ENCODE data around the gene LAMB4. TPM values are rescaled to one million over a fixed set of nuclear protein-coding genes. Genes with fewer than 3 reads are reported as not detected.

The LAMB4 gene
- total and polyA plus RNA-seq, 2 donors (not counting 1 experiment from before 2014, with no cell fraction given), result not detected

GRCh38 chr7:108077709-108078108 is 52.5 kb downstream of the LAMB4 start:
- no peak for ATAC-seq (ENCODE audit: low read depth)
- no peak overlapping the region for H3K27ac ChIP-seq (ENCODE audit: low read length in 2 of 2)
- POLR2A ChIA-PET, result no interaction called here

GRCh38 chr7:108076156-108076555 is 54.0 kb downstream of the LAMB4 start:
- no peaks in the 10 kb centered on the region for H3K4me1 ChIP-seq (ENCODE audit: control insufficient read depth in 2 of 2, insufficient read depth in 2 of 2, low read length in 2 of 2)
- no peak overlapping the region for H3K4me3 Mint-ChIP-seq
- peaks cover 0 to 5% (median 0%) of the 10 kb centered on the region in 3 donors for H3K9me3 ChIP-seq (ENCODE audit: control extremely low read depth in 1 of 3, control insufficient read depth in 2 of 3, insufficient read depth in 1 of 3, low read length in 2 of 3)
- H3K79me2 ChIP-seq (ENCODE audit: control insufficient read depth, insufficient read depth, low read length), result no peaks in the 10 kb centered on the region
- POLR2A ChIA-PET, result no interaction called here
- ATAC-seq (ENCODE audit: low read depth), result no peak
- no peak for TF ChIP-seq EZH2 (IDR thresholded peaks at IDR 0.05; ENCODE audit: borderline replicate concordance, insufficient read depth, low read depth, low read length, poor library complexity, severe bottlenecking)
- no peak for TF ChIP-seq CTCF (IDR thresholded peaks at IDR 0.05)
- no peak overlapping the region for H3K27ac Mint-ChIP-seq
- H3K9me3 Mint-ChIP-seq (ENCODE audit: insufficient read depth), result no peaks in the 10 kb centered on the region
- H3K27me3 Mint-ChIP-seq, result peaks cover 9% of the 10 kb centered on the region
- H2AFZ ChIP-seq (ENCODE audit: insufficient read depth, low read depth, low read length, poor library complexity, severe bottlenecking), result no peak overlapping the region
- no peak overlapping the region for H3K27ac ChIP-seq (ENCODE audit: low read length in 2 of 2)
- DNase-seq, result no peak
- no peak overlapping the region for H3K4me3 ChIP-seq (ENCODE audit: control extremely low read depth in 1 of 5, extremely low read depth in 1 of 5, insufficient read depth in 1 of 5, low read depth in 2 of 5, low read length in 4 of 5)
- CTCF ChIA-PET, result no interaction called here
- intact Hi-C loops (cut with micrococcal nuclease), result no loop called here
- no peak overlapping the region for H3K4me2 ChIP-seq (replicated peaks; ENCODE audit: low read depth, low read length, poor library complexity, severe bottlenecking)
- H3K36me3 ChIP-seq (replicated peaks in 1 of 2; ENCODE audit: control extremely low read depth in 1 of 2, control insufficient read depth in 1 of 2, extremely low read depth in 1 of 2, insufficient read depth in 2 of 2, low read length in 1 of 2), result no peaks in the 10 kb centered on the region
- H3K4me1 Mint-ChIP-seq, result no peaks in the 10 kb centered on the region
- H3K27me3 ChIP-seq (replicated peaks in 1 of 4; ENCODE audit: control extremely low read depth in 1 of 4, control insufficient read depth in 3 of 4, insufficient read depth in 4 of 4, low read length in 3 of 4), result no peaks in the 10 kb centered on the region
- H4K20me1 ChIP-seq (ENCODE audit: control insufficient read depth, insufficient read depth, low read length, poor library complexity, severe bottlenecking), result no peaks in the 10 kb centered on the region
- H3K9ac ChIP-seq (ENCODE audit: low read length), result no peak overlapping the region

More at GRCh38 chr7:108077709-108078108, 52.5 kb downstream of the LAMB4 start:
- no peaks in the 10 kb centered on the region for H3K4me1 Mint-ChIP-seq
- H3K36me3 ChIP-seq (replicated peaks in 1 of 2; ENCODE audit: control extremely low read depth in 1 of 2, control insufficient read depth in 1 of 2, extremely low read depth in 1 of 2, insufficient read depth in 2 of 2, low read length in 1 of 2), result no peaks in the 10 kb centered on the region
- intact Hi-C loops (cut with micrococcal nuclease), result no loop called here
- CTCF ChIA-PET, result no interaction called here
- TF ChIP-seq CTCF (IDR thresholded peaks at IDR 0.05), result no peak
- peaks cover 4% of the 10 kb centered on the region for H3K27me3 Mint-ChIP-seq
- H3K9me3 Mint-ChIP-seq (ENCODE audit: insufficient read depth), result peaks cover 5% of the 10 kb centered on the region
- H2AFZ ChIP-seq (ENCODE audit: insufficient read depth, low read depth, low read length, poor library complexity, severe bottlenecking), result no peak overlapping the region
- no peaks in the 10 kb centered on the region for H3K4me1 ChIP-seq (ENCODE audit: control insufficient read depth in 2 of 2, insufficient read depth in 2 of 2, low read length in 2 of 2)
- no peak for DNase-seq
- H3K79me2 ChIP-seq (ENCODE audit: control insufficient read depth, insufficient read depth, low read length), result no peaks in the 10 kb centered on the region
- H3K27me3 ChIP-seq (replicated peaks in 1 of 4; ENCODE audit: control extremely low read depth in 1 of 4, control insufficient read depth in 3 of 4, insufficient read depth in 4 of 4, low read length in 3 of 4), result no peaks in the 10 kb centered on the region
- peaks cover 0 to 6% (median 0%) of the 10 kb centered on the region in 3 donors for H3K9me3 ChIP-seq (ENCODE audit: control extremely low read depth in 1 of 3, control insufficient read depth in 2 of 3, insufficient read depth in 1 of 3, low read length in 2 of 3)
- H3K4me3 Mint-ChIP-seq, result no peak overlapping the region
- H4K20me1 ChIP-seq (ENCODE audit: control insufficient read depth, insufficient read depth, low read length, poor library complexity, severe bottlenecking), result no peaks in the 10 kb centered on the region
- H3K4me2 ChIP-seq (replicated peaks; ENCODE audit: low read depth, low read length, poor library complexity, severe bottlenecking), result no peak overlapping the region
- no peak overlapping the region for H3K4me3 ChIP-seq (ENCODE audit: control extremely low read depth in 1 of 5, extremely low read depth in 1 of 5, insufficient read depth in 1 of 5, low read depth in 2 of 5, low read length in 4 of 5)
- WGBS (ENCODE audit: insufficient coverage), result no CpG with 5 or more reads among the region's 3 CpGs
- no peak overlapping the region for H3K27ac Mint-ChIP-seq
- H3K9ac ChIP-seq (ENCODE audit: low read length), result no peak overlapping the region
